Measurements from ENCODE around the gene CCDC138.

The CCDC138 gene

GRCh38 chr2:108806371-108807113 is 20.0 kb downstream of the CCDC138 start:
- Histone ChIP-seq H3K27me3 (ENCODE audit: control insufficient read depth, insufficient read depth, low read length) (no peaks in the 10 kb centered on the region), H3K4me1 (ENCODE audit: control insufficient read depth, insufficient read depth, low read length) (no peaks in the 10 kb centered on the region), H3K27ac (ENCODE audit: low read depth, low read length) (no peak overlapping the region), H3K36me3 (ENCODE audit: control insufficient read depth, insufficient read depth, low read length) (no peaks in the 10 kb centered on the region), H3K4me3 (ENCODE audit: low read length) (no peak overlapping the region), H3K9ac (ENCODE audit: low read length) (no peak overlapping the region)

GRCh38 chr2:108809936-108810335 is 23.4 kb downstream of the CCDC138 start:
- Histone ChIP-seq H3K36me3 (ENCODE audit: control insufficient read depth, insufficient read depth, low read length) (no peaks in the 10 kb centered on the region), H3K9ac (ENCODE audit: low read length) (no peak overlapping the region), H3K27ac (ENCODE audit: low read depth, low read length) (no peak overlapping the region), H3K4me3 (ENCODE audit: low read length) (no peak overlapping the region), H3K4me1 (ENCODE audit: control insufficient read depth, insufficient read depth, low read length) (no peaks in the 10 kb centered on the region), H3K27me3 (ENCODE audit: control insufficient read depth, insufficient read depth, low read length) (no peaks in the 10 kb centered on the region)

- no peaks in the 10 kb centered on the region for H3K4me1 ChIP-seq (ENCODE audit: control insufficient read depth, insufficient read depth, low read length)
- no peak overlapping the region for H3K9ac ChIP-seq (ENCODE audit: low read length)
- no peaks in the 10 kb centered on the region for H3K36me3 ChIP-seq (ENCODE audit: control insufficient read depth, insufficient read depth, low read length)
- H3K27me3 ChIP-seq (ENCODE audit: control insufficient read depth, insufficient read depth, low read length): no peaks in the 10 kb centered on the region
- no peak overlapping the region for H3K4me3 ChIP-seq (ENCODE audit: low read length)
- no peak overlapping the region for H3K27ac ChIP-seq (ENCODE audit: low read depth, low read length)
These were observed 24.7 kb downstream of the CCDC138 start for GRCh38 chr2:108810993-108811957.

GRCh38 chr2:108813732-108814131 is 27.2 kb downstream of the CCDC138 start:
- Histone ChIP-seq H3K4me1 (ENCODE audit: control insufficient read depth, insufficient read depth, low read length) (no peaks in the 10 kb centered on the region), H3K36me3 (ENCODE audit: control insufficient read depth, insufficient read depth, low read length) (peaks cover 3% of the 10 kb centered on the region), H3K9ac (ENCODE audit: low read length) (no peak overlapping the region), H3K4me3 (ENCODE audit: low read length) (no peak overlapping the region), H3K27ac (ENCODE audit: low read depth, low read length) (no peak overlapping the region), H3K27me3 (ENCODE audit: control insufficient read depth, insufficient read depth, low read length) (no peaks in the 10 kb centered on the region)

- Histone ChIP-seq H3K36me3 (ENCODE audit: control insufficient read depth, insufficient read depth, low read length) (peaks cover 3% of the 10 kb centered on the region), H3K9ac (ENCODE audit: low read length) (no peak overlapping the region), H3K4me3 (ENCODE audit: low read length) (no peak overlapping the region), H3K27me3 (ENCODE audit: control insufficient read depth, insufficient read depth, low read length) (no peaks in the 10 kb centered on the region), H3K4me1 (ENCODE audit: control insufficient read depth, insufficient read depth, low read length) (no peaks in the 10 kb centered on the region), H3K27ac (ENCODE audit: low read depth, low read length) (no peak overlapping the region)
These were observed 33.9 kb downstream of the CCDC138 start for GRCh38 chr2:108820482-108820881.

GRCh38 chr2:108823286-108823685 is 36.7 kb downstream of the CCDC138 start:
- Histone ChIP-seq H3K27me3 (ENCODE audit: control insufficient read depth, insufficient read depth, low read length) (no peaks in the 10 kb centered on the region), H3K36me3 (ENCODE audit: control insufficient read depth, insufficient read depth, low read length) (no peaks in the 10 kb centered on the region), H3K4me3 (ENCODE audit: low read length) (no peak overlapping the region), H3K9ac (ENCODE audit: low read length) (no peak overlapping the region), H3K27ac (ENCODE audit: low read depth, low read length) (no peak overlapping the region), H3K4me1 (ENCODE audit: control insufficient read depth, insufficient read depth, low read length) (no peaks in the 10 kb centered on the region)

- Histone ChIP-seq H3K4me3 (ENCODE audit: low read length) (no peak overlapping the region), H3K4me1 (ENCODE audit: control insufficient read depth, insufficient read depth, low read length) (no peaks in the 10 kb centered on the region), H3K27me3 (ENCODE audit: control insufficient read depth, insufficient read depth, low read length) (no peaks in the 10 kb centered on the region), H3K36me3 (ENCODE audit: control insufficient read depth, insufficient read depth, low read length) (no peaks in the 10 kb centered on the region), H3K9ac (ENCODE audit: low read length) (no peak overlapping the region), H3K27ac (ENCODE audit: low read depth, low read length) (no peak overlapping the region)
These were observed 37.9 kb downstream of the CCDC138 start for GRCh38 chr2:108824316-108825070.

- no peak overlapping the region for H3K9ac ChIP-seq (ENCODE audit: low read length)
- H3K4me1 ChIP-seq (ENCODE audit: control insufficient read depth, insufficient read depth, low read length): no peaks in the 10 kb centered on the region
- H3K36me3 ChIP-seq (ENCODE audit: control insufficient read depth, insufficient read depth, low read length): no peaks in the 10 kb centered on the region
- no peaks in the 10 kb centered on the region for H3K27me3 ChIP-seq (ENCODE audit: control insufficient read depth, insufficient read depth, low read length)
- no peak overlapping the region for H3K4me3 ChIP-seq (ENCODE audit: low read length)
- no peak overlapping the region for H3K27ac ChIP-seq (ENCODE audit: low read depth, low read length)
These were observed 38.7 kb downstream of the CCDC138 start for GRCh38 chr2:108825254-108825653.

- Histone ChIP-seq H3K27ac (ENCODE audit: low read depth, low read length) (no peak overlapping the region), H3K36me3 (ENCODE audit: control insufficient read depth, insufficient read depth, low read length) (no peaks in the 10 kb centered on the region), H3K4me3 (ENCODE audit: low read length) (no peak overlapping the region), H3K4me1 (ENCODE audit: control insufficient read depth, insufficient read depth, low read length) (no peaks in the 10 kb centered on the region), H3K9ac (ENCODE audit: low read length) (no peak overlapping the region), H3K27me3 (ENCODE audit: control insufficient read depth, insufficient read depth, low read length) (no peaks in the 10 kb centered on the region)
These were observed 39.2 kb downstream of the CCDC138 start for GRCh38 chr2:108825736-108826135.

GRCh38 chr2:108829578-108830310 is 43.2 kb downstream of the CCDC138 start:
- Histone ChIP-seq H3K9ac (ENCODE audit: low read length) (no peak overlapping the region), H3K27me3 (ENCODE audit: control insufficient read depth, insufficient read depth, low read length) (no peaks in the 10 kb centered on the region), H3K36me3 (ENCODE audit: control insufficient read depth, insufficient read depth, low read length) (no peaks in the 10 kb centered on the region), H3K4me1 (ENCODE audit: control insufficient read depth, insufficient read depth, low read length) (no peaks in the 10 kb centered on the region), H3K27ac (ENCODE audit: low read depth, low read length) (no peak overlapping the region), H3K4me3 (ENCODE audit: low read length) (no peak overlapping the region)

- Histone ChIP-seq H3K27ac (ENCODE audit: low read depth, low read length) (no peak overlapping the region), H3K36me3 (ENCODE audit: control insufficient read depth, insufficient read depth, low read length) (no peaks in the 10 kb centered on the region), H3K27me3 (ENCODE audit: control insufficient read depth, insufficient read depth, low read length) (no peaks in the 10 kb centered on the region), H3K4me3 (ENCODE audit: low read length) (no peak overlapping the region), H3K9ac (ENCODE audit: low read length) (no peak overlapping the region), H3K4me1 (ENCODE audit: control insufficient read depth, insufficient read depth, low read length) (no peaks in the 10 kb centered on the region)
These were observed 46.6 kb downstream of the CCDC138 start for GRCh38 chr2:108833219-108833618.

- H3K27me3 ChIP-seq (ENCODE audit: control insufficient read depth, insufficient read depth, low read length): no peaks in the 10 kb centered on the region
These were observed 48.0 kb downstream of the CCDC138 start for GRCh38 chr2:108834620-108835019.

More at GRCh38 chr2:108834620-108835019, 48.0 kb downstream of the CCDC138 start:
- Histone ChIP-seq H3K36me3 (ENCODE audit: control insufficient read depth, insufficient read depth, low read length) (no peaks in the 10 kb centered on the region), H3K9ac (ENCODE audit: low read length) (no peak overlapping the region), H3K4me1 (ENCODE audit: control insufficient read depth, insufficient read depth, low read length) (no peaks in the 10 kb centered on the region), H3K27ac (ENCODE audit: low read depth, low read length) (no peak overlapping the region), H3K4me3 (ENCODE audit: low read length) (no peak overlapping the region)
